Calu3 (cell line): ENCODE results near the gene ACTR6. TPM values are rescaled to one million over a fixed set of nuclear protein-coding genes. Genes with fewer than 3 reads are reported as not detected.

Experiments
- BruUV-seq: library from RNA; stranded (reverse); fragments of 400-500 nt; replicated peaks from 2 replicates; lab custom pipeline; 2021; lab: Mats Ljungman, UMichigan
- CTCF ChIA-PET: fragments of 300-600 bp; sonication (Branson Sonifier 250); formaldehyde crosslinking; loops from one replicate; lab custom pipeline; 2022; ENCODE audit warnings: antibody characterized with exemption; lab: Charles Lee
- DNase-seq: peaks from one replicate; pipeline ENCODE4 v3.0.0; 2022
- H3K27ac Mint-ChIP-seq: one replicate; pipeline ENCODE4 v1.8.0; 2022; ENCODE audit warnings: mixed read lengths; ENCODE audit not compliant: unreplicated experiment
- H3K27me3 Mint-ChIP-seq: one replicate; pipeline ENCODE4 v1.8.0; 2022; ENCODE audit warnings: mixed read lengths; ENCODE audit not compliant: unreplicated experiment
- H3K36me3 Mint-ChIP-seq: one replicate; pipeline ENCODE4 v1.8.0; 2022; ENCODE audit warnings: mild to moderate bottlenecking, moderate library complexity, mixed read lengths; ENCODE audit not compliant: insufficient read depth, unreplicated experiment
- H3K4me1 Mint-ChIP-seq: one replicate; pipeline ENCODE4 v1.8.0; 2022; ENCODE audit warnings: mild to moderate bottlenecking, low read depth, mixed read lengths; ENCODE audit not compliant: unreplicated experiment
- H3K4me3 Mint-ChIP-seq: one replicate; pipeline ENCODE4 v1.8.0; 2022; ENCODE audit warnings: mild to moderate bottlenecking, low read depth, moderate library complexity, mixed read lengths; ENCODE audit not compliant: unreplicated experiment
- H3K9me3 Mint-ChIP-seq: one replicate; pipeline ENCODE4 v1.8.0; 2022; ENCODE audit warnings: low read depth, mixed read lengths; ENCODE audit not compliant: unreplicated experiment
- CTCF ChIP-seq: fragments of 200-600 bp; IDR thresholded peaks from one replicate; pipeline ENCODE4 v1.8.0; 2022; ENCODE audit warnings: antibody characterized with exemption; ENCODE audit not compliant: unreplicated experiment
- intact Hi-C: fragments of 100-400 bp; cut with micrococcal nuclease; formaldehyde crosslinking; loops from one replicate; pipeline ENCODE4 v1.10.0; 2022; ENCODE audit not compliant: unreplicated experiment
- total RNA-seq: library from RNA; stranded (reverse); gene quantifications from 2 replicates; pipeline ENCODE4 v1.2.3, GENCODE V29; 2022

Gene ACTR6
- total RNA-seq, 1 experiment from 2014 or later: 35.2 TPM

GRCh38 chr12:100156731-100157426 is 43.7 kb upstream of the ACTR6 start:
- no peak for DNase-seq
- Mint-ChIP-seq H3K4me1 (no peaks in the 10 kb centered on the region), H3K27me3 (no peaks in the 10 kb centered on the region), H3K9me3 (no peaks in the 10 kb centered on the region), H3K27ac (no peak overlapping the region), H3K36me3 (peaks cover 5% of the 10 kb centered on the region), H3K4me3 (no peak overlapping the region)
- no peak for TF ChIP-seq CTCF
- CTCF ChIA-PET: interaction anchor here (0.5 kb wide), 1 partner anchor 93 kb away, joined by 4 read pairs; no protein-coding TSS in a partner anchor
- intact Hi-C loops: no loop called here
- no TSS peak for BruUV-seq

GRCh38 chr12:100157427-100157821 is 43.2 kb upstream of the ACTR6 start:
- H3K27ac Mint-ChIP-seq: no peak overlapping the region
- no peaks in the 10 kb centered on the region for H3K4me1 Mint-ChIP-seq

GRCh38 chr12:100158535-100158934 is 42.1 kb upstream of the ACTR6 start:
- Mint-ChIP-seq H3K4me3 (no peak overlapping the region), H3K27ac (no peak overlapping the region), H3K9me3 (no peaks in the 10 kb centered on the region), H3K4me1 (peaks cover under 1% of the 10 kb centered on the region), H3K27me3 (no peaks in the 10 kb centered on the region), H3K36me3 (peaks cover 7% of the 10 kb centered on the region)
- intact Hi-C loops: no loop called here
- TF ChIP-seq CTCF: no peak
- DNase-seq: no peak
- BruUV-seq: no TSS peak
- CTCF ChIA-PET: no interaction called here

More at GRCh38 chr12:100157427-100157821, 43.2 kb upstream of the ACTR6 start:
- H3K36me3 Mint-ChIP-seq: peaks cover 5% of the 10 kb centered on the region
- no TSS peak for BruUV-seq
- no peaks in the 10 kb centered on the region for H3K27me3 Mint-ChIP-seq
- no peak overlapping the region for H3K4me3 Mint-ChIP-seq
- intact Hi-C loops: no loop called here
- CTCF ChIA-PET: no interaction called here
- TF ChIP-seq CTCF: no peak
- H3K9me3 Mint-ChIP-seq: no peaks in the 10 kb centered on the region
- no peak for DNase-seq

- no peaks in the 10 kb centered on the region for H3K9me3 Mint-ChIP-seq
- intact Hi-C loops: no loop called here
- peaks cover 9% of the 10 kb centered on the region for H3K36me3 Mint-ChIP-seq
- BruUV-seq: no TSS peak
- H3K27me3 Mint-ChIP-seq: no peaks in the 10 kb centered on the region
- peaks cover 11% of the 10 kb centered on the region for H3K4me1 Mint-ChIP-seq
- TF ChIP-seq CTCF: no peak
- no peak overlapping the region for H3K4me3 Mint-ChIP-seq
- DNase-seq: no peak
- CTCF ChIA-PET: interaction anchor here (0.5 kb wide), 1 partner anchor 73 kb away, joined by 3 read pairs; no protein-coding TSS in a partner anchor
- no peak overlapping the region for H3K27ac Mint-ChIP-seq
These were observed 41.1 kb upstream of the ACTR6 start for GRCh38 chr12:100159391-100160104.
